ENCODE data around the gene NWD2.

DNA sequence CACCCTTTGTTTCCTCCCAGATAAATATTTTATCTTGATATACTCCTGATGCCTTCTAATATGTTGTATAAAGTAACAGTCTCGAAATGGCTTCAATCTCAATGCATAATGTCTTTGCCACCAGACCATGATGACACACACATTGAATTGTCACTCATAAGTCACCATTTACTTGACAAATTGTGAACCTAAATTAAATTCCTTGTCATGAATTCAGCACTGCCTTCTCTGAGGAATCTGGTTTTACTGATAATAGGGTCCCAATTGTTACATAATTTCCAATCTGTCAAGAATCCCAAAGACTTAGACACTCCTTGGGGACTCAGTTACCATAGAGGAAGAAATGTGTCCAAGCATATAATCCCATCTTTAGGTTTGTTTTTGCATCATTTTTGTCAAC, 82.3 kb downstream of the NWD2 start:
- no peak for TF ChIP-seq EZH2 (IDR thresholded peaks at IDR 0.05; ENCODE audit: insufficient read depth, poor library complexity, severe bottlenecking)
- no peak for TF ChIP-seq EZH2phosphoT487 (IDR thresholded peaks at IDR 0.05; ENCODE audit: insufficient read depth, low read depth)

All from GM23248 (cell line).